Karpas-422 (cell line): ENCODE results near the gene CXCR5. TPM values are rescaled to one million over a fixed set of nuclear protein-coding genes. Genes with fewer than 3 reads are reported as not detected.

Experiments
- DNase-seq: peaks from one replicate; pipeline ENCODE4 v3.0.0-alpha.2; 2015
- H2AFZ ChIP-seq: fragments of 200-600 bp; sonication (generic); 2 replicates; pipeline ENCODE4 v1.6.1; 2014; ENCODE audit warnings: antibody characterized with exemption, low read length, mixed read lengths
- H3K27ac ChIP-seq: fragments of 200-600 bp; sonication (generic); 2 replicates; pipeline ENCODE4 v1.5.1; 2014; ENCODE audit warnings: mild to moderate bottlenecking, low read length, moderate library complexity
- H3K27me3 ChIP-seq: fragments of 200-600 bp; sonication (generic); 2 replicates; pipeline ENCODE4 v1.6.1; 2014; ENCODE audit warnings: low read length, mixed read lengths
- H3K36me3 ChIP-seq: fragments of 200-600 bp; sonication (generic); 2 replicates; pipeline ENCODE4 v1.6.1; 2014; ENCODE audit warnings: low read length, mixed read lengths; ENCODE audit not compliant: insufficient read depth
- H3K4me1 ChIP-seq: fragments of 200-600 bp; sonication (generic); 2 replicates; pipeline ENCODE4 v1.6.1; 2014; ENCODE audit warnings: mild to moderate bottlenecking, low read length, mixed read lengths
- H3K4me2 ChIP-seq: fragments of 200-600 bp; sonication (generic); 2 replicates; pipeline ENCODE4 v1.6.1; 2014; ENCODE audit warnings: low read length, low read depth, mild to moderate bottlenecking; ENCODE audit not compliant: poor library complexity, severe bottlenecking
- H3K4me3 ChIP-seq: fragments of 200-600 bp; sonication (generic); 2 replicates; pipeline ENCODE4 v1.5.1; 2014; ENCODE audit warnings: mild to moderate bottlenecking, antibody characterized with exemption, low read length, mixed read lengths
- H3K79me2 ChIP-seq: fragments of 200-600 bp; sonication (generic); 2 replicates; pipeline ENCODE4 v1.6.1; 2014; ENCODE audit warnings: mild to moderate bottlenecking, low read length, mixed read lengths
- H3K9ac ChIP-seq: fragments of 200-600 bp; sonication (generic); 2 replicates; pipeline ENCODE4 v1.6.0; 2014; ENCODE audit warnings: low read length
- H3K9me2 ChIP-seq: fragments of 200-600 bp; sonication (generic), shearing (Covaris generic); replicated peaks from 2 replicates; pipeline ENCODE4 v1.6.0; 2014; ENCODE audit warnings: mild to moderate bottlenecking, low read length, moderate library complexity; ENCODE audit not compliant: insufficient read depth
- H3K9me3 ChIP-seq: fragments of 300-700, 200-600 bp; sonication (generic); 2 replicates; pipeline ENCODE4 v1.6.1; 2014; ENCODE audit warnings: low read length, mixed read lengths
- H4K20me1 ChIP-seq: fragments of 200-600 bp; sonication (generic); 2 replicates; pipeline ENCODE4 v1.6.1; 2014; ENCODE audit warnings: mild to moderate bottlenecking, antibody characterized with exemption, low read length, low read depth; ENCODE audit not compliant: insufficient read depth
- total RNA-seq: library from RNA; depleted of rRNA; stranded (reverse); fragments of >200 nt; shearing (Covaris generic); gene quantifications from 2 replicates; pipeline ENCODE4 v1.2.3, GENCODE V29; 2014; ENCODE audit warnings: low replicate concordance

Gene CXCR5
- total RNA-seq, 1 experiment from 2014 or later: 0.71 TPM

- Histone ChIP-seq H4K20me1 (no peaks in the 10 kb centered on the region), H3K36me3 (no peaks in the 10 kb centered on the region), H3K27ac (no peak overlapping the region), H3K9me3 (no peaks in the 10 kb centered on the region), H3K27me3 (no peaks in the 10 kb centered on the region), H3K79me2 (no peaks in the 10 kb centered on the region), H3K4me1 (no peaks in the 10 kb centered on the region; the same call in 1 of the 2 replicates), H3K9ac (no peak overlapping the region), H3K9me2 (no peaks in the 10 kb centered on the region), H3K4me2 (no peak overlapping the region), H2AFZ (no peak overlapping the region), H3K4me3 (no peak overlapping the region)
- no peak for DNase-seq
Observed at GRCh38 chr11:118843565-118843964, 40.1 kb upstream of the CXCR5 start.

- no peaks in the 10 kb centered on the region for H3K9me3 ChIP-seq
- no peaks in the 10 kb centered on the region for H4K20me1 ChIP-seq
- no peak overlapping the region for H3K4me2 ChIP-seq
- no peak overlapping the region for H3K9ac ChIP-seq
- no peaks in the 10 kb centered on the region for H3K4me1 ChIP-seq
- H3K27ac ChIP-seq: no peak overlapping the region
- no peak for DNase-seq
- H3K27me3 ChIP-seq: no peaks in the 10 kb centered on the region
- H2AFZ ChIP-seq: no peak overlapping the region
- no peaks in the 10 kb centered on the region for H3K79me2 ChIP-seq
- no peaks in the 10 kb centered on the region for H3K36me3 ChIP-seq
- no peaks in the 10 kb centered on the region for H3K9me2 ChIP-seq
- H3K4me3 ChIP-seq: no peak overlapping the region
Observed at GRCh38 chr11:118845369-118845768, 38.3 kb upstream of the CXCR5 start.

- no peak overlapping the region for H3K4me3 ChIP-seq
Observed at GRCh38 chr11:118846181-118846935, 37.3 kb upstream of the CXCR5 start.

DNA sequence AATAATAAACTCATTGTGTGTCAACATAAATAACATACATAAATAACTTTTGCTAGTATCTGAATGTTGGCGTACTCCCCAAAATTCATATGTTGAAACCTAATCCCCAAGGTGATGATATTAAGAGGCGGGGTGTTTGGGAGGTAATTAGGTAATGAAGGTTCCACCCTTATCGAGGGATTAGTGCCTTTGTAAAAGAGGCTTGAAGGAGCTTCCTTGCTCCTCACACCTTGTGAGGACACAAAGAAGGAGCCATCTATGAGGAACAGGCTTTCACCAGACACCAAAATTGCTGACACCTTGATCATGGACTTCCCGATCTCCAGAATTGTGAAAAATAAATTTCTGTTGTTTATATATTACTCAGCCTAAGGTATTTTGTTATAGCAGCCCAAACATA, 33.9 kb upstream of the CXCR5 start:
- Histone ChIP-seq H3K9me3 (no peaks in the 10 kb centered on the region), H3K4me2 (no peak overlapping the region), H3K79me2 (no peaks in the 10 kb centered on the region), H4K20me1 (no peaks in the 10 kb centered on the region), H3K27me3 (no peaks in the 10 kb centered on the region), H2AFZ (no peak overlapping the region), H3K9me2 (no peaks in the 10 kb centered on the region), H3K4me3 (no peak overlapping the region), H3K27ac (no peak overlapping the region), H3K4me1 (peaks cover 9% of the 10 kb centered on the region), H3K36me3 (no peaks in the 10 kb centered on the region), H3K9ac (no peak overlapping the region)
- no peak for DNase-seq

More at GRCh38 chr11:118846181-118846935, 37.3 kb upstream of the CXCR5 start:
- H2AFZ ChIP-seq: no peak overlapping the region
- H3K27ac ChIP-seq: no peak overlapping the region
- H3K9me2 ChIP-seq: no peaks in the 10 kb centered on the region
- no peak overlapping the region for H3K9ac ChIP-seq
- H3K4me2 ChIP-seq: no peak overlapping the region
- no peaks in the 10 kb centered on the region for H3K79me2 ChIP-seq
- H3K27me3 ChIP-seq: no peaks in the 10 kb centered on the region
- H3K4me1 ChIP-seq: no peaks in the 10 kb centered on the region
- no peak for DNase-seq
- H3K9me3 ChIP-seq: no peaks in the 10 kb centered on the region
- H3K36me3 ChIP-seq: no peaks in the 10 kb centered on the region
- no peaks in the 10 kb centered on the region for H4K20me1 ChIP-seq

DNA sequence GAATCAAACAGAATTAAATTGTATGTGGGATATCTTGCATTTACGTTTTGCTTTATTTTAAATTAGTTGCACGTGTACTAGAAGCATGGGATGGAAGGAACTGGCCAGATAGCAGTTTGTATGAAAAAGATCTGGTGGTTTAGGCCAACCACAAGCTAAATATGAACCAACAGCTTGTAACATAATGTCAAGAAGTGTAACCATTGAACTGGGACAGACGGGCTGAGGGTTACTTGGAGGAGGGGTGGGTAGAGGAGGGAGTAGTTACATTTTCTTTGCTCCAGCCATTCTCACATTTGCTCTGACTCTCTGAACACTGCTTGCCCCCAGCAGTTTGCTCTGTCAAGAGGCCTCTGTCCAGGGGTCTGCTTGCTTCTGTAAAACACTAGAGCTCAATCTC, 31.7 kb upstream of the CXCR5 start:
- Histone ChIP-seq H3K36me3 (no peaks in the 10 kb centered on the region), H3K9me3 (no peaks in the 10 kb centered on the region), H4K20me1 (no peaks in the 10 kb centered on the region), H3K9ac (no peak overlapping the region), H3K79me2 (no peaks in the 10 kb centered on the region), H3K4me2 (no peak overlapping the region), H3K4me3 (no peak overlapping the region), H3K27ac (no peak overlapping the region), H3K4me1 (peaks cover 9% of the 10 kb centered on the region), H2AFZ (no peak overlapping the region), H3K9me2 (no peaks in the 10 kb centered on the region), H3K27me3 (no peaks in the 10 kb centered on the region)
- DNase-seq: no peak

DNA sequence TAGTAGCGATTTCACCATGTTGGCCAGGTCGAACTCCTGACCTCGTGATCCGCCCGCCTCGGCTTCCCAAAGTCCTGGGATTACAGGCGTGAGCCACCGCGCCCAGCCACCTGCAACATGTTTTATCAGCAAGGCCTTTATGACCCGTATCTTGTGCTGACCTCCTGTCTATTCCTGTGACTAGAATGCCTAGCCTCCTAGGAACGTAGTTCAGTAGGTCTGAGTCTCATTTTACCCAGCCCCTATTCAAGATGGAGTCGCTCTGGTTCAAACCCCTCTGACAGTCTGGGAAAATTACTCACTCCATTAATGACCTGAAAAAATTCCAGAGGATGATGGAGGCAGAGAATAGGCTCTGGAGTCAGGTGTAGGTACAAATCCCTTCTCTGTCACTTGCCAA, 30.0 kb upstream of the CXCR5 start:
- Histone ChIP-seq H3K9me2 (no peaks in the 10 kb centered on the region), H3K27ac (no peak overlapping the region), H2AFZ (no peak overlapping the region), H3K36me3 (no peaks in the 10 kb centered on the region), H3K9me3 (no peaks in the 10 kb centered on the region), H4K20me1 (no peaks in the 10 kb centered on the region), H3K4me1 (peaks cover 9% of the 10 kb centered on the region), H3K4me2 (no peak overlapping the region), H3K9ac (no peak overlapping the region), H3K27me3 (no peaks in the 10 kb centered on the region), H3K4me3 (no peak overlapping the region), H3K79me2 (no peaks in the 10 kb centered on the region)
- no peak for DNase-seq

DNA sequence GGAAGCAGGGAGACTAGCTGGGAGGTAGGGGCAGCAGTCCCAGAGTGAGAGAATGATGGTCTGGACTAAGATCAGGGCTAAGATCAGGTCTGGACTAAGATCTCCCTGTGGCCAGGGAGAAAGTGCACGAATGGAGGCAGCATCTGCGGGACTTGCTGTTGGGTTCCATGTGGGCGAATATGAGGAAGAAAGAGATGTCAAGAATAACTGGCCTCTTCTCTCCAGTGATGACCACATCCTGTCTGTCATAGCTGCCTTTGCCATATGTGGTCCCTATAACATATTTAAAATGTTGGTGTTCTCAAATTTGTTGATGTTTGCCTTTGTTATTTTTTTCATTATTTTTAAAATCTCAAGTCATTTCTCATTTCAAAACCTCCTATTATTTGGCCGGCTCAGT, 27.4 kb upstream of the CXCR5 start:
- Histone ChIP-seq H3K36me3 (no peaks in the 10 kb centered on the region), H2AFZ (no peak overlapping the region), H3K27me3 (no peaks in the 10 kb centered on the region), H3K4me3 (no peak overlapping the region), H3K4me2 (no peak overlapping the region), H3K4me1 (peaks cover 11% of the 10 kb centered on the region), H3K79me2 (no peaks in the 10 kb centered on the region), H3K9me2 (no peaks in the 10 kb centered on the region), H4K20me1 (no peaks in the 10 kb centered on the region), H3K9me3 (no peaks in the 10 kb centered on the region), H3K27ac (no peak overlapping the region), H3K9ac (no peak overlapping the region)
- DNase-seq: no peak

GRCh38 chr11:118857385-118857784, 26.3 kb upstream of the CXCR5 start:
- no peak overlapping the region for H3K4me3 ChIP-seq
- DNase-seq: no peak
- no peak overlapping the region for H3K27ac ChIP-seq
- peaks cover 3% of the 10 kb centered on the region for H3K4me1 ChIP-seq
- no peaks in the 10 kb centered on the region for H3K79me2 ChIP-seq
- no peaks in the 10 kb centered on the region for H3K36me3 ChIP-seq
- H3K9me3 ChIP-seq: no peaks in the 10 kb centered on the region
- H2AFZ ChIP-seq: no peak overlapping the region
- H3K27me3 ChIP-seq: no peaks in the 10 kb centered on the region
- no peak overlapping the region for H3K9ac ChIP-seq
- H3K4me2 ChIP-seq: no peak overlapping the region
- H3K9me2 ChIP-seq: no peaks in the 10 kb centered on the region
- no peaks in the 10 kb centered on the region for H4K20me1 ChIP-seq
